Mucosa of descending colon (tissue), 3 donors: ENCODE data around the gene CYTH1. TPM values are rescaled to one million over a fixed set of nuclear protein-coding genes. Genes with fewer than 3 reads are reported as not detected.
A peak's percentile ranks its signal among the peaks of the same experiment; 100 is the strongest.

ENCODE experiments used
- ATAC-seq: fragments of 200-7000 bp; cut with Tn5 transposase; one replicate; pipeline ENCODE4 v1.9.1; 2020; ENCODE audit warnings: mild to moderate bottlenecking, moderate library complexity
- DNase-seq, 3 donors: peaks; one replicate each; pipeline ENCODE4 v3.0.0-alpha.2; 2020
- H3K36me3 ChIP-seq: fragments of 200-600 bp; one replicate; pipeline ENCODE4 v1.8.0; 2021; ENCODE audit warnings: low read depth, mild to moderate bottlenecking
- H3K4me1 ChIP-seq: fragments of 200-600 bp; one replicate; pipeline ENCODE4 v1.8.0; 2021; ENCODE audit warnings: low read depth, mild to moderate bottlenecking
- H3K4me3 ChIP-seq: fragments of 200-600 bp; one replicate; pipeline ENCODE4 v1.8.0; 2021; ENCODE audit warnings: mild to moderate bottlenecking
- H3K9me3 ChIP-seq: fragments of 200-600 bp; one replicate; pipeline ENCODE4 v1.8.0; 2021; ENCODE audit warnings: mild to moderate bottlenecking
- intact Hi-C, 2 donors: fragments of 100-400 bp; cut with DNase I in 1 of 2; cut with micrococcal nuclease in 1 of 2; formaldehyde crosslinking; loops; one replicate each; pipeline versions ENCODE4 v1.11.0 to v1.11.1; 2022; cut with DNase I, micrococcal nuclease
- long read RNA-seq, 2 donors: library from polyadenylated mRNA; unstranded; transcript quantifications; one replicate each; pipeline ENCODE4 v2.0.0, GENCODE V29; 2019 to 2021
- total RNA-seq, 3 donors: library from RNA; stranded (reverse); fragmentation: NEBNext Ultra II Directional in 2 of 3; extraction: Animal tissue kit (Norgen Biotek cat#: 25700) in 2 of 3; gene quantifications; one replicate each; pipeline versions ENCODE4 v1.2.1 to v1.2.4, GENCODE V29; 2021 to 2023
- TF ChIP-seq, protein P1 (sequence below): fragments of 200-600 bp; IDR thresholded peaks from one replicate; pipeline ENCODE4 v1.8.0; 2022; ENCODE audit warnings: antibody characterized with exemption, mild to moderate bottlenecking
- donor health status: DM: no; HTN: no; CAD: no; lungs with moderate emphysema.
- donor health status: DM: no; HTN: no; CAD: no.
- donor health status: DM: no; HTN: yes; CAD: no.

The CYTH1 gene, protein sequence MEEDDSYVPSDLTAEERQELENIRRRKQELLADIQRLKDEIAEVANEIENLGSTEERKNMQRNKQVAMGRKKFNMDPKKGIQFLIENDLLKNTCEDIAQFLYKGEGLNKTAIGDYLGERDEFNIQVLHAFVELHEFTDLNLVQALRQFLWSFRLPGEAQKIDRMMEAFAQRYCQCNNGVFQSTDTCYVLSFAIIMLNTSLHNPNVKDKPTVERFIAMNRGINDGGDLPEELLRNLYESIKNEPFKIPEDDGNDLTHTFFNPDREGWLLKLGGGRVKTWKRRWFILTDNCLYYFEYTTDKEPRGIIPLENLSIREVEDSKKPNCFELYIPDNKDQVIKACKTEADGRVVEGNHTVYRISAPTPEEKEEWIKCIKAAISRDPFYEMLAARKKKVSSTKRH
- 10 to 100 TPM; 60.3 to 99.4 (median 91.6) TPM for total RNA-seq
- long read RNA-seq, donor 1, full-length matches to known transcripts, result 21 of 31 reads
- long read RNA-seq, donor 1, partial matches to known transcripts, result 5 of 31 reads
- long read RNA-seq, donor 1, other reads (novel, unspliced or antisense), result 5 of 31 reads
- long read RNA-seq, donor 2, full-length matches to known transcripts, result 4 of 15 reads
- long read RNA-seq, donor 2, partial matches to known transcripts, result 6 of 15 reads
- long read RNA-seq, donor 2, other reads (novel, unspliced or antisense), result 5 of 15 reads

DNA sequence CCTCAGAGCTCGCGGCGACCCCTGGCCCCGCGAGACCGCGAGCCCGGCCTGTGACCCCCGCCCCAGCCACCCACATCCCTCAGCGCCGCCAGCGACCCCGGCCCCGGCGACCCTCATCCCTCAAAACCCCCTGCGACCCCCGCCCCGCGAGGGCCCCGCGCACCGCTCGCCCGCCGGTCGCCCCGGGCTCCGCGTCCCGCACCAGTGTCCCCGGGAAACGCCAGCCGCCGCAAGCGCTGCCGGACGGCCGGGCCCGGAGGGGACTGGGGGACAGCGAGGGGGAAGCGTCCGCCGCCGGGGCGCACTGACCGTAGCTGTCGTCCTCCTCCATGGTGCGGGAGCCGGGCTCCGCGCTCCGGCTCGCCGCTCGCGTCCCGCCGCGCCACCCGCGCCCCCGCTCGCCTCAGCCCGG lies at the start of gene CYTH1:
CYTH1 (minus strand) TSS at position 381 of the 412 bp plus-strand sequence; CDS start at position 331, 50 bp downstream.
- peak within 1 kb of the TSS; percentile 95 for H3K4me3 ChIP-seq
- peak; percentile 2 for ATAC-seq
- H3K9me3 ChIP-seq, result no peaks in the 10 kb centered on the region
- no peaks in the 10 kb centered on the region for H3K36me3 ChIP-seq
- H3K4me1 ChIP-seq, result peaks cover 26% of the 10 kb centered on the region
- intact Hi-C loops, result no loop called here
- TF ChIP-seq, protein P1, sequence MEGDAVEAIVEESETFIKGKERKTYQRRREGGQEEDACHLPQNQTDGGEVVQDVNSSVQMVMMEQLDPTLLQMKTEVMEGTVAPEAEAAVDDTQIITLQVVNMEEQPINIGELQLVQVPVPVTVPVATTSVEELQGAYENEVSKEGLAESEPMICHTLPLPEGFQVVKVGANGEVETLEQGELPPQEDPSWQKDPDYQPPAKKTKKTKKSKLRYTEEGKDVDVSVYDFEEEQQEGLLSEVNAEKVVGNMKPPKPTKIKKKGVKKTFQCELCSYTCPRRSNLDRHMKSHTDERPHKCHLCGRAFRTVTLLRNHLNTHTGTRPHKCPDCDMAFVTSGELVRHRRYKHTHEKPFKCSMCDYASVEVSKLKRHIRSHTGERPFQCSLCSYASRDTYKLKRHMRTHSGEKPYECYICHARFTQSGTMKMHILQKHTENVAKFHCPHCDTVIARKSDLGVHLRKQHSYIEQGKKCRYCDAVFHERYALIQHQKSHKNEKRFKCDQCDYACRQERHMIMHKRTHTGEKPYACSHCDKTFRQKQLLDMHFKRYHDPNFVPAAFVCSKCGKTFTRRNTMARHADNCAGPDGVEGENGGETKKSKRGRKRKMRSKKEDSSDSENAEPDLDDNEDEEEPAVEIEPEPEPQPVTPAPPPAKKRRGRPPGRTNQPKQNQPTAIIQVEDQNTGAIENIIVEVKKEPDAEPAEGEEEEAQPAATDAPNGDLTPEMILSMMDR, result no peak
- peak in 1 of 3 donors; percentile 79 for DNase-seq

DNA sequence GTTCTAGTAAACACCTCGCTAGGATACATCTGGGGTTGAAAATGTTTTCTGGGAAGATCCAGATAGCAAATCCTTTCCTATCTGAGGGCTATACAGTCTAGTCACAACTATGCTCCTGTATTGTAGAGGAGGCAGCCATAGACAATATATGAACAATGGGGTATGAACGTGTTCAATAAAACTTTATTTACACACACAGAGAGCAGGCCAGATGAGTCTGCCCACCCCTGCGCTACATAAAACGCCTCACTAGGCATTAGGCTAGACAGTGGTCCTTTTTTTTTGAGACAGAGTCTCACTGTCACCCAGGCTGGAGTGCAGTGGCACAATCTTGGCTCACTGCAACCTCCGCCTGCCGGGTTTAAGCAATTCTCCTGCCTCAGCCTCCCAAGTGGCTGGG lies 47.4 kb upstream of the CYTH1 start:
- Histone ChIP-seq H3K9me3 (no peaks in the 10 kb centered on the region), H3K4me1 (no peaks in the 10 kb centered on the region), H3K36me3 (peaks cover 2% of the 10 kb centered on the region), H3K4me3 (no peak overlapping the region)
- TF ChIP-seq, protein P1, result no peak
- intact Hi-C loops, result no loop called here
- DNase-seq (no peak), ATAC-seq (no peak)

DNA sequence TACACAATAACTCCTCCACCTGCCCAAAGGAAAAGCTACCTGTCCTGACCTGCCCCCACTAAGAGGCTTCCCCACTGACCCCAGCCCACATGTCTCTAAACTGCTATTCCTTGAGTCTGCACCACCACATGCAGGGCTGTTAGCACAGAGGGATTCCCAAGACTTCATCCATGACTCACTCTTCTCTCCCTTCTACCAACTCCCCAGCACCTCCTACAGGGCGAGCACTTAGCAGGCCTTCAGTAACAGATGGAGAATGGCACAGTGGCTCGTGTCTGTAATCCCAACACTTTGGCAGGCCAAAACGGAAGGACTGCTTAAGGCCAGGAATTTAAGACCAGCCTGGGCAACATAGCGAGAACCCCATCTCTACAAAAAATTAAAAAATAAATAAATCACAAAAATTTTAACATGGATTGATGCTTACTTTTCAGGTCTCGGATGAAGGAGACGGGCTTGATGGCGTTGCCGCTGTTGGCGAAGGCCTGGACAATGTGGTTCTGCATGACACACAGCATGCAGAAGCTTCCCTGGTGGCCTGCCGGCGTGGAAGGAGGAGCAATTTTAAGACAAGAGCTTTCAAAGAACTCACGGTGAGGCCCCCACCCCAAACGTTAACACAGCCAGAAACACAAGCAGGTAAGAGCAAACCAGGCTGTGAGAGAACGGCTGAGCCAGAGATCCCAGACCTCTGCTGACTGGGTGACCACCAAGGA lies 46.6 kb upstream of the CYTH1 start:
- no peaks in the 10 kb centered on the region for H3K9me3 ChIP-seq
- H3K4me3 ChIP-seq, result no peak overlapping the region
- TF ChIP-seq, protein P1, result no peak
- no peak for DNase-seq
- intact Hi-C loops, result no loop called here
- no peaks in the 10 kb centered on the region for H3K4me1 ChIP-seq
- H3K36me3 ChIP-seq, result no peaks in the 10 kb centered on the region
- no peak for ATAC-seq

DNA sequence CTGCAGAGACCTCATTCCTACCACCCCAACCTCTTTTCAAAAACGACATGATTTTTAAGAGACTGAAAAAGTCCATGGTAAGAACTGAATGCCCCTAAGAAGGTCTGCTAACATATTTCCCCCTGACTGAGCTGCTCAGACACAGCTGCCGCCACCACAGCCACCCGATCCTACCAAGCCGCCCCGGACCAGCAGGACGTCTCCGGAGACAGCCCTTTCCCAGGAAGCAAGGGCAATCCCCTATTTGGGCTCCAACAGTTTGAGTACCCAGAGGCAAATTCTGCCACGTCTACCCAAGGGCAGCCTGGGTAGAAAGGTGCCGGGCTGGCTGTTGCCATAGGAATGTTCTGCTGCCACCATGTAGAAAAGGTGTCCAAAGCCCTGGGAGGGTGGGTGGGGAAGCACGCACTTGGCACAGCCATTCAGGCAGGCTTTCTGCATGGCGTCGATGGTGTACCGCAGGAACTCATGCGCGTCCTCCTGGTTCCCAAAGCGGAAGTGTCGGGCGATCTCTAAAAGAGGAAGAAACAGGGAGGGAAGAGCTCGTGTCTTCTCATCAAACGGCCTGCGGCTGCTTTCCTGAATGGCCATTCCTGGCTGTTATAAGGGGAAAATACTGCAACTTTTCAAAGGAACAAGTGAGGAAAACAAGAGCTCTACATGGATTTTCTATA lies 44.9 kb upstream of the CYTH1 start:
- Histone ChIP-seq H3K9me3 (no peaks in the 10 kb centered on the region), H3K4me1 (no peaks in the 10 kb centered on the region), H3K36me3 (no peaks in the 10 kb centered on the region), H3K4me3 (no peak overlapping the region)
- TF ChIP-seq, protein P1, result no peak
- DNase-seq, result peak in 1 of 3 donors; percentile 28
- intact Hi-C loops, result no loop called here
- peak; percentile 20 for ATAC-seq

DNA sequence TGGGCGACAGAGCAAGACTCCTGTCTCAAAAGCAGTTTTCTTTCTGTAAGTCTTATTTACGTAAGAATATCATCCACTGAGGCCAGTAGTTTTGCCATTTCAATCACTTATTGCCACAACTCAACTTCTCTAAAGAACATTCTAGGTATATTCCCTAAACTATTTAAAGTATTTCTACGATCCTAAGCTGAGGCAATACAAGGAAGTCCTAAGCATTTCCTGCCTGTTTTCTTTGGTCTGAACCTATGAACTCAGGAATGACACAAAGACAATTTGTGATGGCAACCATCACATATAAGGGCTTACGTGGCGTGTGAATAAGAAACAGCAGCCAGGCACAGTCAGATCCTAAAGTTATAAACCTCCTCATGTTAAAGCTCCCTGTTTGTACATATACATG lies 44.3 kb upstream of the CYTH1 start:
- TF ChIP-seq, protein P1, result no peak
- no peak for ATAC-seq
- H3K9me3 ChIP-seq, result no peaks in the 10 kb centered on the region
- no peaks in the 10 kb centered on the region for H3K4me1 ChIP-seq
- intact Hi-C loops, result no loop called here
- no peak for DNase-seq
- no peaks in the 10 kb centered on the region for H3K36me3 ChIP-seq
- no peak overlapping the region for H3K4me3 ChIP-seq
